ENCODE data around the gene DIMT1.

DIMT1 gene

GRCh38 chr5:62369039-62369438, 34.7 kb downstream of the DIMT1 start:
- no peak for DNase-seq (ENCODE audit: low read depth)

DNA sequence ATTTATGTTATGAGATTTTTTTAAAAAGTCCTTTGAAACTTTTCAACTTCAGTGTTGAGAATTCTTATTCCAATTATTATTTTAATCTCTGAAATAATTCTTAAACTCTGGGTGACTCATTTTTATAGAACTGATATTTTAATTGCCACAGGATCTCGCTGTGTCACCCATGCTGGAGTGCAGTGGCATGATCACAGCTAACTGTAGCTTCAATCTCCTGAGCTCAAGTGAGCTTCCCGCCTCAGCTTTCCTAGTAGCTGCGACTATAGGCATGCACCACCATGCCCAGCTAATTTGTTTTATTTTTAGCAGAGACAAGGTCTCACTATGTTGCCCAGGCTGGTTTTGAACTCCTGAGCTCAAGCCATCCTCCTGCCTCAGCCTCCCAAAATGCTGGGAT, 41.0 kb downstream of the DIMT1 start:
- DNase-seq (ENCODE audit: low read depth): no peak

- DNase-seq (ENCODE audit: low read depth): no peak
Observed at GRCh38 chr5:62354028-62354874, 49.5 kb downstream of the DIMT1 start.

GRCh38 chr5:62348723-62349481, 54.8 kb downstream of the DIMT1 start:
- no peak for DNase-seq (ENCODE audit: low read depth)

- no peak for DNase-seq (ENCODE audit: low read depth)
Observed at GRCh38 chr5:62347928-62348327, 55.8 kb downstream of the DIMT1 start.

GRCh38 chr5:62346748-62347147, 57.0 kb downstream of the DIMT1 start:
- no peak for DNase-seq (ENCODE audit: low read depth)

DNA sequence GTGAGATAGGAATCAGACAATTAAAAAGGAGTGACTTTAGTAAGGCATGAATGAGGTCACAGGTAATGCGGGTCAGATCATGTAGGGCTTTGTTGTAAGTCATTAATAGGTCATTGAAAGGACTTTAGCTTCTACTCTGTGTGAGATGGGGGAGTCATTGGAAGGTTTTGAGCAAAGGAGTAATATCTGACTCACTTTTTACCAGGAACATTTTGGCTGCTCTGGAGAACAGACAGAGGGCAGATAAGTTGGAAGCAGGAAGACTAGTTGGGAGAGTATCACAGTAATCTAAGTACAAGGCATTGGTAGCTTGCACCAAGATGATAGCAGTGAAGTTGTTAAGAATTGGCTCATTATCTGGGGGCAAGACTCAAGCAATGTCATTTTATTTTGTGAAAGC, 60.3 kb downstream of the DIMT1 start:
- DNase-seq (ENCODE audit: low read depth): no peak

DNA sequence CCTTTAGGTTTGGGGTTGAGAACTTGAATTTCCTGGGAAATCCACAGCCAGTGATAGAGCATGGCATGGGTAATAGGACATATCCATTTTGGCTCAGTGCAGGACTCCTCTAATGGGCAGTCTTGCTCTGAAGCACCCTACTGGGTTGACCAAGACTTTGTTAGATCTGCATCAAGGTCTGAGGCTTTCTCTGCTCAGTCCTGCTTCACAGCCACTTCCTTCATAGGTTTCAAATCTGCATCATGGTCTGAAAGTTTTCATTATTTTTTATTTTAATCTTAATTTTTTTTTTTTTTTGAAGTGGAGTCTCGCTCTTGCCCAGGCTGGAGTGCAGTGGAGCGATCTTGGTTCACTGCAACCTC, 61.2 kb downstream of the DIMT1 start:
- DNase-seq (ENCODE audit: low read depth): no peak

DNA sequence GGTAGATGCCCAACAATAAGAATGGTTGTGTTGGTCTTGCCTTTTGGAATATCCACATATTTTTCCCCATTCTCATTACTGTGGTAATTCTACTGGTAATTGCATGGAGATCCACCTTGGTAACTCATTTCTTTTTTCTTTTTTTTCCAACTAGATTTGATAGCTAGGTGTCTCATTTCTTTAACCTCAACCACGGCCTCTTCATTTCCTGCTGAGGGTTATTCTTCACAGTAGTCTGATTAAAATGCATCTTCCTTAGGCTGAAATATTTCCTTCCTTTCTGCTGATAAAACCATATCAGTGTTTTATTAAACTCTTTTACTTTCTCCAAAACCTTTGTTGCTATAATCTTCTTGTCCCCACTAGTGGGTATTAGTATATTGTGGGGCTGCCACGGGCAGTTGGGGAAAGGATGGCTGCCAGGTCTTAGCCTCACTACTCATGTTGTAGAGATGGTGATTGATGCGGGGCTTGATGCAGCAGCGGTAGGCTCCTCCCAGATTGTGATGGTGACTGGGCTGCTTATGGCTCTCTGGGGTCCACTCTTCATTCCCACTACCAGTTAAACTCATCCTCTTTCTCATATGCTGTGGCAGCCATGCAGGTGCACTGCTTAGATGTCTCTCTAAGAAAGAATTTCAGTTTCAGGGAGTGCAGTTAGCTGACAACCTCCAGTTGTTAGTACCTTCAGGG, 61.8 kb downstream of the DIMT1 start:
- DNase-seq (ENCODE audit: low read depth): no peak

DNA sequence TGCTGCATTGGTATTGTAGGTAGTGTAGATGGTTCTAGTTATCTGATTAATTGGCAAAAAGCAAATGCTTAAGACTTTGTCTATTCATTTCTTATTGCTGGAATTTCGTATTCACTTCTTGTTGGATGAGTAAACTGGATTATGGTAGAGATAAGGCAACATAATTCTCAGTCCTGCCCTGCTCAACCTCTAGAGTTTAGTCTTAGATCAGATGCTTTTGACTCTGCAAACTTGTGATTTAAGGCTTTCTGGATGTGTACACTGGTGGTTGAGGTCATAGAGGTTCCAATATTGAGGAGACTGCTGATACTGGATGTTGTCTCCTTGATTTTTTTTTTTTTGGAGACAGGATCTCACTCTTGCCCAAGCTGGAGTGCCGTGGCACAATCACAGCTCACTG, 62.7 kb downstream of the DIMT1 start:
- no peak for DNase-seq (ENCODE audit: low read depth)

- DNase-seq (ENCODE audit: low read depth): no peak
Observed at GRCh38 chr5:62340392-62340791, 63.3 kb downstream of the DIMT1 start.
